OCI-LY7 (cell line): ENCODE results near the gene CRTAC1. TPM values are rescaled to one million over a fixed set of nuclear protein-coding genes. Genes with fewer than 3 reads are reported as not detected.

ENCODE experiments used
- BruUV-seq: library from RNA; stranded (reverse); fragments of 400-500 nt; replicated peaks from 2 replicates; lab custom pipeline; 2021; lab: Mats Ljungman, UMichigan
- CTCF ChIA-PET: fragments of 300-600 bp; sonication (Branson Sonifier 250); formaldehyde crosslinking; loops from one replicate; lab custom pipeline; 2022; ENCODE audit warnings: antibody characterized with exemption; ENCODE audit not compliant: unreplicated experiment; lab: Charles Lee
- POLR2A ChIA-PET: fragments of 300-600 bp; sonication (Branson Sonifier 250); formaldehyde crosslinking; loops from one replicate; lab custom pipeline; 2022; ENCODE audit warnings: antibody characterized with exemption; lab: Charles Lee
- DNase-seq: peaks from one replicate; pipeline ENCODE4 v3.0.0-alpha.2; 2015; ENCODE audit warnings: low spot score
- H2AFZ ChIP-seq: fragments of 200-600 bp; sonication (generic), shearing (Covaris generic); 2 replicates; pipeline ENCODE4 v1.6.1; 2014; ENCODE audit warnings: mild to moderate bottlenecking, antibody characterized with exemption, low read length, moderate library complexity
- H3K27ac ChIP-seq: fragments of 200-600 bp; sonication (generic); 2 replicates; pipeline ENCODE4 v1.5.1; 2014; ENCODE audit warnings: mixed run types, low read depth, mild to moderate bottlenecking, moderate library complexity, low read length, inconsistent platforms; ENCODE audit not compliant: poor library complexity, severe bottlenecking
- H3K36me3 ChIP-seq: fragments of 200-600 bp; sonication (generic); 2 replicates; pipeline ENCODE4 v1.6.1; 2014; ENCODE audit warnings: mild to moderate bottlenecking, antibody characterized with exemption, low read length, moderate library complexity, mixed read lengths; ENCODE audit not compliant: insufficient read depth
- H3K4me1 ChIP-seq: fragments of 200-600 bp; sonication (generic); 2 replicates; pipeline ENCODE4 v1.5.1; 2014; ENCODE audit warnings: mild to moderate bottlenecking, low read length; ENCODE audit not compliant: insufficient read depth, poor library complexity, severe bottlenecking
- H3K4me2 ChIP-seq: fragments of 200-600 bp; sonication (generic); 2 replicates; pipeline ENCODE4 v1.6.1; 2014; ENCODE audit warnings: mild to moderate bottlenecking, low read length
- H3K4me3 ChIP-seq: fragments of 200-600 bp; sonication (generic); 2 replicates; pipeline ENCODE4 v1.5.1; 2014; ENCODE audit warnings: mild to moderate bottlenecking, low read depth, low read length; ENCODE audit not compliant: poor library complexity, severe bottlenecking
- H3K79me2 ChIP-seq: fragments of 200-600 bp; sonication (generic); 2 replicates; pipeline ENCODE4 v1.6.1; 2016; ENCODE audit warnings: low read depth, mild to moderate bottlenecking, low read length, moderate library complexity, mixed read lengths; ENCODE audit not compliant: insufficient read depth
- H3K9me2 ChIP-seq: fragments of 200-600 bp; sonication (generic); 2 replicates; pipeline ENCODE4 v1.6.1; 2016; ENCODE audit warnings: mild to moderate bottlenecking, low read length, mixed read lengths; ENCODE audit not compliant: insufficient read depth
- H3K9me3 ChIP-seq: fragments of 200-600 bp; sonication (generic); 2 replicates; pipeline ENCODE4 v1.6.1; 2014; ENCODE audit warnings: mild to moderate bottlenecking, mixed run types, low read length, mixed read lengths
- H4K20me1 ChIP-seq: fragments of 200-600 bp; sonication (generic); 2 replicates; pipeline ENCODE4 v1.6.1; 2014; ENCODE audit warnings: mild to moderate bottlenecking, antibody characterized with exemption, low read length, moderate library complexity, mixed read lengths; ENCODE audit not compliant: insufficient read depth
- CTCF ChIP-seq: fragments of 200-600 bp; sonication (generic); conservative IDR thresholded peaks from 2 replicates; pipeline ENCODE4 v1.5.1; 2014; ENCODE audit warnings: mild to moderate bottlenecking, antibody characterized with exemption, low read length, moderate library complexity, mixed read lengths
- EZH2phosphoT487 ChIP-seq: fragments of 200-600 bp; sonication (generic); IDR thresholded peaks from 2 replicates; pipeline ENCODE4 v1.6.1; 2018; ENCODE audit warnings: low read depth, borderline replicate concordance, mild to moderate bottlenecking, mixed run types, antibody characterized with exemption, low read length, moderate library complexity, mixed read lengths
- intact Hi-C: fragments of 100-400 bp; cut with micrococcal nuclease; formaldehyde crosslinking; loops from one replicate; pipeline ENCODE4 v1.10.0; 2022; ENCODE audit not compliant: unreplicated experiment
- total RNA-seq, 2 experiments: library from RNA; depleted of rRNA in 1 of 2; stranded (reverse); fragments of >200 nt in 1 of 2; shearing (Covaris generic) in 1 of 2; gene quantifications; 2 replicates each; pipeline ENCODE4 v1.2.3, GENCODE V29; 2014 to 2022

CRTAC1 gene
- total RNA-seq, 2 experiments from 2014 or later, result not detected

- POLR2A ChIA-PET, result no interaction called here
Observed at GRCh38 chr10:97861924-97862323, 168.5 kb downstream of the CRTAC1 start.

GRCh38 chr10:97861097-97861750 is 169.2 kb downstream of the CRTAC1 start:
- no TSS peak for BruUV-seq
- DNase-seq, result no peak
- Histone ChIP-seq H3K79me2 (no peaks in the 10 kb centered on the region), H3K27ac (no peak overlapping the region), H2AFZ (no peak overlapping the region), H4K20me1 (no peaks in the 10 kb centered on the region), H3K4me1 (no peaks in the 10 kb centered on the region), H3K9me3 (no peaks in the 10 kb centered on the region), H3K4me3 (no peak overlapping the region), H3K36me3 (no peaks in the 10 kb centered on the region), H3K4me2 (no peak overlapping the region), H3K9me2 (no peaks in the 10 kb centered on the region)
- ChIA-PET POLR2A (interaction anchor here (0.6 kb wide), 3 partner anchors 13 to 243 kb away, joined by 3 to 7 read pairs (median 3); no protein-coding TSS in a partner anchor), CTCF (no interaction called here)
- no peak for TF ChIP-seq CTCF
- no peak for TF ChIP-seq EZH2phosphoT487
- intact Hi-C loops, result loop anchor here (10.0 kb wide), 1 partner anchor 176 kb away; the partner anchor contains the start of gene AVPI1

More at GRCh38 chr10:97861924-97862323, 168.5 kb downstream of the CRTAC1 start:
- Histone ChIP-seq H3K4me2 (no peak overlapping the region), H4K20me1 (no peaks in the 10 kb centered on the region), H3K36me3 (no peaks in the 10 kb centered on the region), H3K79me2 (no peaks in the 10 kb centered on the region), H3K9me3 (no peaks in the 10 kb centered on the region), H2AFZ (no peak overlapping the region), H3K4me1 (no peaks in the 10 kb centered on the region), H3K9me2 (no peaks in the 10 kb centered on the region), H3K4me3 (no peak overlapping the region), H3K27ac (no peak overlapping the region)
- intact Hi-C loops, result loop anchor here (10.0 kb wide), 1 partner anchor 177 kb away; the partner anchor contains the start of gene AVPI1
- BruUV-seq, result no TSS peak
- no peak for DNase-seq
- TF ChIP-seq CTCF (no peak), EZH2phosphoT487 (no peak)
- CTCF ChIA-PET, result no interaction called here

GRCh38 chr10:97858001-97858439 is 172.4 kb downstream of the CRTAC1 start:
- H3K27ac ChIP-seq, result no peak overlapping the region
- H3K4me2 ChIP-seq, result no peak overlapping the region
- intact Hi-C loops, result no loop called here
- H3K4me3 ChIP-seq, result no peak overlapping the region
- no peaks in the 10 kb centered on the region; the same call in 1 of the 2 replicates for H4K20me1 ChIP-seq
- TF ChIP-seq EZH2phosphoT487 (no peak), CTCF (no peak)
- H2AFZ ChIP-seq, result no peak overlapping the region
- no peaks in the 10 kb centered on the region for H3K79me2 ChIP-seq
- ChIA-PET CTCF (no interaction called here), POLR2A (interaction anchor here (0.6 kb wide), 1 partner anchor 28 kb away, joined by 4 read pairs; no protein-coding TSS in a partner anchor)
- no peaks in the 10 kb centered on the region for H3K36me3 ChIP-seq
- no TSS peak for BruUV-seq
- DNase-seq, result no peak
- H3K9me2 ChIP-seq, result no peaks in the 10 kb centered on the region
- H3K9me3 ChIP-seq, result no peaks in the 10 kb centered on the region
- no peaks in the 10 kb centered on the region for H3K4me1 ChIP-seq
